ENCODE results near the gene LENEP. TPM values are rescaled to one million over a fixed set of nuclear protein-coding genes. Genes with fewer than 3 reads are reported as not detected.
A peak's percentile ranks its signal among the peaks of the same experiment; 100 is the strongest.

Gene LENEP
- total RNA-seq, 1 donor from 2014 or later = 0.72 TPM

GRCh38 chr1:154967331-154967950 lies 25.9 kb upstream of the LENEP start:
- TF ChIP-seq, protein P1, sequence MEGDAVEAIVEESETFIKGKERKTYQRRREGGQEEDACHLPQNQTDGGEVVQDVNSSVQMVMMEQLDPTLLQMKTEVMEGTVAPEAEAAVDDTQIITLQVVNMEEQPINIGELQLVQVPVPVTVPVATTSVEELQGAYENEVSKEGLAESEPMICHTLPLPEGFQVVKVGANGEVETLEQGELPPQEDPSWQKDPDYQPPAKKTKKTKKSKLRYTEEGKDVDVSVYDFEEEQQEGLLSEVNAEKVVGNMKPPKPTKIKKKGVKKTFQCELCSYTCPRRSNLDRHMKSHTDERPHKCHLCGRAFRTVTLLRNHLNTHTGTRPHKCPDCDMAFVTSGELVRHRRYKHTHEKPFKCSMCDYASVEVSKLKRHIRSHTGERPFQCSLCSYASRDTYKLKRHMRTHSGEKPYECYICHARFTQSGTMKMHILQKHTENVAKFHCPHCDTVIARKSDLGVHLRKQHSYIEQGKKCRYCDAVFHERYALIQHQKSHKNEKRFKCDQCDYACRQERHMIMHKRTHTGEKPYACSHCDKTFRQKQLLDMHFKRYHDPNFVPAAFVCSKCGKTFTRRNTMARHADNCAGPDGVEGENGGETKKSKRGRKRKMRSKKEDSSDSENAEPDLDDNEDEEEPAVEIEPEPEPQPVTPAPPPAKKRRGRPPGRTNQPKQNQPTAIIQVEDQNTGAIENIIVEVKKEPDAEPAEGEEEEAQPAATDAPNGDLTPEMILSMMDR (IDR thresholded peaks at IDR 0.05) = no peak
- no peaks in the 10 kb centered on the region for H3K9me3 Mint-ChIP-seq (ENCODE audit: low read depth)
- no peaks in the 10 kb centered on the region for H3K27me3 Mint-ChIP-seq (ENCODE audit: low read depth)
- DNase-seq (ENCODE audit: low spot score) = no peak
- H3K36me3 Mint-ChIP-seq (ENCODE audit: low read depth) = peaks cover 22% of the 10 kb centered on the region
- peaks cover 61% of the 10 kb centered on the region for H3K4me1 Mint-ChIP-seq (ENCODE audit: low read depth)
- H3K4me3 Mint-ChIP-seq (ENCODE audit: unreplicated experiment) = no peak overlapping the region
- peak overlapping the region; percentile 22 for H3K27ac Mint-ChIP-seq (ENCODE audit: unreplicated experiment)

DNA sequence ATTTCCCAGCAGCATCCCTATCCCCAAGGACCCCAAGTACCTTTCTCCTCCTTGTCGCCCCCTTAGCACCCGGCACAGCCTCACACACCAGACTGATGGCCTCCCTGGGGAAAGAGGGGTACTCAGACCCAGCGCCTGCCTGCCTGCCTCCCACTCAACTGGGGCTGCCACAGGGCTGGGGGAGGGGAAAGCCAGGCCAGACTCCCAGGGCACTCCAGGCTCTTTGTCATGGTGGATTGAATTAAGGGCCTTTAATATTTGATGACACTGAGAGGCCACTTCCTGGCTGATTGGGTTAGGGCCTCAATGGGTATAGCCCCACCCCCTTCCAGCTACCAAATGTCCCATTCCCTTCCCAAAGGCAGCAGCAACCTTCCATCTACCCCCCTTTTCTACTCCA lies 24.7 kb upstream of the LENEP start:
- Mint-ChIP-seq H3K9me3 (ENCODE audit: low read depth) (no peaks in the 10 kb centered on the region), H3K4me1 (ENCODE audit: low read depth) (peaks cover 55% of the 10 kb centered on the region), H3K4me3 (ENCODE audit: unreplicated experiment) (no peak overlapping the region), H3K36me3 (ENCODE audit: low read depth) (peaks cover 18% of the 10 kb centered on the region), H3K27me3 (ENCODE audit: low read depth) (no peaks in the 10 kb centered on the region), H3K27ac (ENCODE audit: unreplicated experiment) (no peak overlapping the region)
- DNase-seq (ENCODE audit: low spot score) = no peak
- TF ChIP-seq, protein P1 (IDR thresholded peaks at IDR 0.05) = no peak

DNA sequence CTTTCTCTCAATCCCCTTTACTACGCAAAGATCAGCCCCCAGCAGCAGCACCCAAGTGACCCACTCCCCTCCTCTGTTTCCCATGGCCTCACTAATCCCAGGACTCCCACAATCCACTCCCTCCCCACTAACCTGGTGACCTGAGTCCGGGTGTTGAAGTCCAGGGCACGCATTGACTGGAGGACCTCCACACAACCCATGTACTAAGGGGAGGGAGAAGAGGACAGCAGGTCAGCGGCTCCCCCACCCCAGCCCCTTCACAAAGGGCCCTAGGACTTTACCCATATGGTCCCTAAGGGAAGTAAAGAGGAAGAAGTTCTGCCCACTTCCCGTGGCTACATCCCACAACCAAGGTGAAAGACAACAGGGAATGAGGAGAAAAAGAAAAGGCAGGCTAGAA lies 24.1 kb upstream of the LENEP start:
- Mint-ChIP-seq H3K27me3 (ENCODE audit: low read depth) (no peaks in the 10 kb centered on the region), H3K9me3 (ENCODE audit: low read depth) (no peaks in the 10 kb centered on the region), H3K27ac (ENCODE audit: unreplicated experiment) (no peak overlapping the region), H3K4me3 (ENCODE audit: unreplicated experiment) (no peak overlapping the region), H3K36me3 (ENCODE audit: low read depth) (peaks cover 15% of the 10 kb centered on the region), H3K4me1 (ENCODE audit: low read depth) (peaks cover 52% of the 10 kb centered on the region)
- DNase-seq (ENCODE audit: low spot score) = no peak
- TF ChIP-seq, protein P1 (IDR thresholded peaks at IDR 0.05) = no peak

- Mint-ChIP-seq H3K9me3 (ENCODE audit: low read depth) (no peaks in the 10 kb centered on the region), H3K4me3 (ENCODE audit: unreplicated experiment) (no peak overlapping the region), H3K36me3 (ENCODE audit: low read depth) (peaks cover 15% of the 10 kb centered on the region), H3K27ac (ENCODE audit: unreplicated experiment) (no peak overlapping the region), H3K4me1 (ENCODE audit: low read depth) (peaks cover 52% of the 10 kb centered on the region), H3K27me3 (ENCODE audit: low read depth) (no peaks in the 10 kb centered on the region)
- DNase-seq (ENCODE audit: low spot score) = no peak
- TF ChIP-seq, protein P1 (IDR thresholded peaks at IDR 0.05) = no peak
These were observed 23.4 kb upstream of the LENEP start for GRCh38 chr1:154969860-154970452.

- TF ChIP-seq, protein P1 (IDR thresholded peaks at IDR 0.05) = no peak
- H3K36me3 Mint-ChIP-seq (ENCODE audit: low read depth) = peaks cover 9% of the 10 kb centered on the region
- peaks cover 52% of the 10 kb centered on the region for H3K4me1 Mint-ChIP-seq (ENCODE audit: low read depth)
- H3K27ac Mint-ChIP-seq (ENCODE audit: unreplicated experiment) = no peak within 1 kb of the TSS
- H3K9me3 Mint-ChIP-seq (ENCODE audit: low read depth) = no peaks in the 10 kb centered on the region
- no peaks in the 10 kb centered on the region for H3K27me3 Mint-ChIP-seq (ENCODE audit: low read depth)
- no peak within 1 kb of the TSS for H3K4me3 Mint-ChIP-seq (ENCODE audit: unreplicated experiment)
- DNase-seq (ENCODE audit: low spot score) = peak; percentile 99
These were observed 22.6 kb upstream of the LENEP start, which contains the start of gene SHC1 for GRCh38 chr1:154970631-154971340. Gene SHC1 (minus strand): TSS chr1:154970747. CDS start chr1:154970526, 221 bp downstream.
